ENCODE measurements around the gene WNT11. TPM values are rescaled to one million over a fixed set of nuclear protein-coding genes. Genes with fewer than 3 reads are reported as not detected.

The WNT11 gene
- total RNA-seq, 2 experiments from 2014 or later, result 0.20 TPM; not detected in 1

DNA sequence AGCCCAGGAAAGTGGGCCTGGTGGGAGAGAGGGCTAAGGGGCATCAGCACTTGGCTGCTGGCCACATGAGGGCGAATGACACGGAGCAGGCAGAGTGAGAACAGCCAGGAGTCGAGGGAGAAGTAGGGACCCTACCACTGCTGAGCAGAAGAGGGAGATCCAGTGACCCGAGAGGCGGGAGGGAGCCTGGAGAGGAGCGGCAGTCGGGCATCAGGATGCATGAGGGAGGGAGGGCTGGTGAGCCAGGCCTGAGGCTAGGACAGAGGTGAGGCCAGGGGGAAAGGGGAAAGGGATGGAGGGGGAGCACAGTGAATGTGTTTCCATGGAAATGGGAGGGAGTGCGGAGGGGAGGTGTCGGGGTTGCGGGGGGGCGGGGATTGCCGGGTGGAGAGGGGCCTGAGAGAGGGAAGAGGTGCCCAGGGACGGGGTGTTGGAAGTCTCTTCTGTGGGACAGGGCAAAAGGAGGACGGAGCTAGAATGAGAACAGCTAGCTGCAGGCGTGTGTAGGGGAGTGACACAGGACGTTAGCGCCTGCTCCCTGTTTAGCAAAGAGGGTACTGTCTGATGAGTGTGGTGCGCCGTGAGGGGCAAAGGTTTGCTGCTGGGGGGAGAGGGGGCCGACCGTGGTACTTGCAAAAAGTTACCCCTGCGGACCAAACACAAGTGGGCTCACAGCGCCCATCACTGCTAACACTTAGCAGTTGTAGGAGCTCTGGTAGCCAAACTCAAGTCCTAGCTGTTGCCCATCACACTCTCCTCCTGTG is 37.1 kb upstream of the WNT11 start:
- H3K4me1 Mint-ChIP-seq, result no peaks in the 10 kb centered on the region
- H3K9me3 Mint-ChIP-seq, result no peaks in the 10 kb centered on the region
- no peaks in the 10 kb centered on the region for H3K36me3 Mint-ChIP-seq (ENCODE audit: low read depth)
- DNase-seq, result no peak
- CTCF ChIA-PET, result interaction anchor here (1.3 kb wide), 1 partner anchor 36 kb away, joined by 3 read pairs; no protein-coding TSS in a partner anchor
- POLR2A ChIA-PET, result no interaction called here
- H3K27me3 Mint-ChIP-seq, result peaks cover 8% of the 10 kb centered on the region
- no peak overlapping the region for H3K27ac Mint-ChIP-seq
- no peak overlapping the region for H3K4me3 Mint-ChIP-seq

DNA sequence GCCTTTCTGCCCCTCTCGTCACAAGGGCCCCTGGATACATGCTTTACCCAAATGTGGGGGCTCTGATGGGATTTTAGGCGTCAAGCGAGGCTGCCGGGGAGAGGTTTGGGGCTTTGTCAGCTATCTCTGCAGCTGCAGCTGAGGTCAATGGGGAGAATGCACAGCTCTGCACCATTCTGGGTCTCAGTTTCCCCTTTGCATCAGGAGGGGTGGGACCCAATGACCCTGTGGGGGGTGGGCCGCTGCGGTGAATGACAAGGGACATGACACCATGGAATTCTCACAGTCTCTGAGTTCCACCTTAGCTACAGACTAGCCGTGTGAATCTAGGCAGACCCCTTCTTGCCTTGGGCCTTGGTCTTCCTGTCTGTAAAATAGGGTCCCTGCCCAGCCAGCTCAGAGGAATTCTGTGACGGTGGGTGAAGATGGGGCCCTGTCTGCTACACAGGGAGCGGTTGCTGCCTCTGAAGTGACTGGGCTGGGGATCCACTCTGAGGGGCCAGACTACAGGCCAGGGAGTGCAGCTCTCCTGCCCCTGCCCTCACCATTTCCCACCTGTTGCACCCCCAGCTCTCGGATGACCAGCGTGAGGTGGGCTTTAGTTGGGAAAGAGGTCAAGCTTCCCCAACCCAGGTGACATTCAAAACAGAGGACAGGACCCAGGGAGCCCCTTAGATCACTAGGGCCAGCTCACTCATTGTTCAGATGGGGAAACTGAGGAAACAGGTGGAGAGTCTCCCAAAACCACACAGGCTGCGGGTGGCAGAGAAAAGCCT is 35.9 kb upstream of the WNT11 start:
- Mint-ChIP-seq H3K27me3 (peaks cover 16% of the 10 kb centered on the region), H3K4me3 (no peak overlapping the region), H3K9me3 (no peaks in the 10 kb centered on the region), H3K4me1 (no peaks in the 10 kb centered on the region), H3K27ac (no peak overlapping the region), H3K36me3 (ENCODE audit: low read depth) (no peaks in the 10 kb centered on the region)
- ChIA-PET CTCF (interaction anchor here (0.6 to 1.0 kb wide), 2 partner anchors 35 to 805 kb away, joined by 3 to 4 read pairs; no protein-coding TSS in a partner anchor), POLR2A (no interaction called here)
- no peak for DNase-seq

DNA sequence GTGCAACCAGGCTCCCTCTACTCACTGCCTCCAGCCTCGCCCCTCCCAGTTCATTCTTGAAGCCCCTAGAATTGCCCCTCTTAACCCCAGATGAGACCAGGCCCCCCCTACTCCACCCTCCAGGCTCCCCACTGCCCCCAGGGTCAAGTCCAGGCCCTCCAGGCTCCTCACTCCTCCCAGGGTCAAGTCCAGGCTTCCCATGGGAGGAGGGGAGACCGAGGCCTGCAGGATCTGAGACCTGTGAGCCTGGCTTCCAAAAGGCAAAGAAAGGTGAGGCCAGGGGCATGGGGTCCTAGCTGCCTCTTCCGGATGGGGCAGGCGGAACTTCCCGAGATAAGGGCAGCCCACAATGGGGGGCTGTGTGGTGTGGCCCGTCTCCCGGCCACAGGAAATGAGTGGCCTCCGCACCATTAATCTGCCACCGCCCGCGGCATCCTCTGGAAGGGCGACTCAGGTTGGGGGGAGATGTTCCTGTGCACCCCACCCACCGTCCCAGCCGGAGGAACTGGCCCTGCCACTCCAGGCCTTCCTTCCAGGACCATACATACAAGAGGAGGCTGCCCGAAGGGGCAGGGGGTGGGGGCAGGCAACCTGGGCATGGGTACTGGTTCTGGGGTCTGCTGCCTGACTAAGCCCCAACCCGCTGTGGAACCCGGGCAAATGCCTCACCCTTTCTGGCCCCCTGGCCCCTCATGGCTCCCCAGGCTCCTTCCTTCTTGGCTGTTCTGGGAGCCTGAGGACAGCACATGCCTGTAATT is 35.1 kb upstream of the WNT11 start:
- POLR2A ChIA-PET, result no interaction called here
- CTCF ChIA-PET, result interaction anchor here (0.6 to 1.0 kb wide), 2 partner anchors 34 to 806 kb away, joined by 3 to 4 read pairs; no protein-coding TSS in a partner anchor
- no peak overlapping the region for H3K4me3 Mint-ChIP-seq

DNA sequence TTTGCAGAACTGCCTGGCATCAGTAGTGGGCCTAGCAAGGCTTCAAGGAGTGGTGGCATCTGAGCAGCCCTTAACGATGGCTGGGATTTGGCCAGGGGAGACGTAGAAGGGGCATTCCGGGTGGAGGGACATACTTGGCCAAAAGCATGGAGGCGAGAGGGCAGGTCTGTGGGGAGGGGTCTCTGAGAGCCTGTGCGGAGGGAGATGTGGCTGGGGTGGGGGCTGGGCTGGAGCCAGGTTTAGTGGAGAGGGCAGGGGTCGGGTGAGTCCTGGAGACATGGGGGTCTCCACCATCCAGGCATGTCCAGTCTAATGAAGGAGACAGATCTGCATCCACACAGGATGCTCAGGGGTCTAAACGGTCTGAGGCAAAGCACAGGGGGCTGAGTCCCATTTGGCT is 34.4 kb upstream of the WNT11 start:
- H3K27ac Mint-ChIP-seq, result no peak overlapping the region
- ChIA-PET POLR2A (interaction anchor here (0.9 kb wide), 1 partner anchor 62 kb away, joined by 3 read pairs; no protein-coding TSS in a partner anchor), CTCF (interaction anchor here (1.9 kb wide), 1 partner anchor 33 kb away, joined by 10 read pairs; no protein-coding TSS in a partner anchor)
- H3K9me3 Mint-ChIP-seq, result no peaks in the 10 kb centered on the region
- H3K4me3 Mint-ChIP-seq, result no peak overlapping the region
- H3K36me3 Mint-ChIP-seq (ENCODE audit: low read depth), result no peaks in the 10 kb centered on the region
- peaks cover 32% of the 10 kb centered on the region for H3K27me3 Mint-ChIP-seq
- no peak for DNase-seq
- H3K4me1 Mint-ChIP-seq, result peaks cover 7% of the 10 kb centered on the region

More for the DNA sequence above, 35.1 kb upstream of the WNT11 start:
- Mint-ChIP-seq H3K36me3 (ENCODE audit: low read depth) (no peaks in the 10 kb centered on the region), H3K9me3 (no peaks in the 10 kb centered on the region), H3K27ac (no peak overlapping the region), H3K4me1 (peaks cover 2% of the 10 kb centered on the region), H3K27me3 (peaks cover 24% of the 10 kb centered on the region)
- no peak for DNase-seq

DNA sequence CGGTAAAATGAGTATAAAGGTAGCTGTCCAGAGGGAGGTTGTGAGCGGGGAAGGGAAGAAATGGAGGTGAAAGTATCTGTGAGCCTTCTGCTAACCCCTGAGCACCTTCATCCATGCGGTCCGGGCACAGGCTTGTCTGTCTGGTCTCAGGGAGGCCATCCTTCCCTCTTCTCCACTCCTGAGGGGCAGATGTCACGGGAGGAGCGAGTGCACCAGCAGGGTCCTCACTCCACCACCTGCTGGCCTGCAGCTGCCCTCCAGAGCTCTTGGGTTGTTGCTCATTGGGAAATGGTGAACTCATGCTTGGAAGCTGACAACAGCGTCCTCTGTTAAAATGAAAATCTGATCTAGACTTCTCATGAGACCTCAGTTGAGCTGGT is 33.8 kb upstream of the WNT11 start:
- no peak for DNase-seq
- Mint-ChIP-seq H3K27ac (no peak overlapping the region), H3K27me3 (peaks cover 37% of the 10 kb centered on the region), H3K4me3 (no peak overlapping the region), H3K4me1 (peaks cover 12% of the 10 kb centered on the region), H3K36me3 (ENCODE audit: low read depth) (peaks cover 4% of the 10 kb centered on the region), H3K9me3 (no peaks in the 10 kb centered on the region)
- ChIA-PET CTCF (interaction anchor here (1.9 kb wide), 1 partner anchor 32 kb away, joined by 10 read pairs; no protein-coding TSS in a partner anchor), POLR2A (interaction anchor here (0.9 to 1.0 kb wide), 2 partner anchors 33 to 63 kb away, joined by 3 read pairs; no protein-coding TSS in a partner anchor)

DNA sequence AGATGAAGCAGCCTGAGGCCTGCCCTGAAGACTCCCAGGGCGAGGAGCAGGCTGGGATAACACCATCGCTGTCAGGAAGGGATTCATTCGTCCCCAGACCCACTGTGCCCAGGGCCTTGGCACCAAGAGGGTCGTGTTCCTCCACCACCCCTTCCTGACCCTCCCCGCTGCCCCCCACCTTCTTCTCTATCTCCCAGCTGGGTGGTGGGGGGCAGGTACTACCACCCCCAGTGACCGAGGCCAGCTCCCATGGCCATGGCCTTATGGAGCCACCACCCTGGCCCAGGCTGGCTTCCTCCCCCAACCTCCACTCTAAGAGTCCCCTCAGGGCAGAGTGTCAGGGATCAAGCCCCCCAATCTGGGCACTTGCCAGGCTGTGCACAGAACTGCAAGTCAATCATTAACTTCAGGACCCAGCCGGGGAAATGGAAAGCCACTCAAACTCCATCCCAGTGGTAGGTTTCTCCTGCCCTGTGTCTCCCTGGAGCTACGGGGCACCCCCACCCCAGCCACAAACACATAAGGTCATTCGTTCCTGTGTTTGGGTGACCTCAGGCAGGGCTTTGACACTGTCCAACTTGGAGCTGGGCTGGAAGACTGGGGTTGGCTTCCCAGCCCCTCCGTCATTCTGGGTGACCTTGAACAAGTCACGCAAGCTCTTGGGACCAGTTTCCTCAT is 33.3 kb upstream of the WNT11 start:
- Mint-ChIP-seq H3K36me3 (ENCODE audit: low read depth) (peaks cover 5% of the 10 kb centered on the region), H3K4me1 (peaks cover 16% of the 10 kb centered on the region), H3K9me3 (no peaks in the 10 kb centered on the region), H3K27me3 (peaks cover 37% of the 10 kb centered on the region), H3K4me3 (no peak overlapping the region), H3K27ac (no peak overlapping the region)
- ChIA-PET POLR2A (interaction anchor here (0.9 to 1.0 kb wide), 2 partner anchors 32 to 63 kb away, joined by 3 read pairs; no protein-coding TSS in a partner anchor), CTCF (interaction anchor here (1.9 kb wide), 1 partner anchor 32 kb away, joined by 10 read pairs; no protein-coding TSS in a partner anchor)
- no peak for DNase-seq

DNA sequence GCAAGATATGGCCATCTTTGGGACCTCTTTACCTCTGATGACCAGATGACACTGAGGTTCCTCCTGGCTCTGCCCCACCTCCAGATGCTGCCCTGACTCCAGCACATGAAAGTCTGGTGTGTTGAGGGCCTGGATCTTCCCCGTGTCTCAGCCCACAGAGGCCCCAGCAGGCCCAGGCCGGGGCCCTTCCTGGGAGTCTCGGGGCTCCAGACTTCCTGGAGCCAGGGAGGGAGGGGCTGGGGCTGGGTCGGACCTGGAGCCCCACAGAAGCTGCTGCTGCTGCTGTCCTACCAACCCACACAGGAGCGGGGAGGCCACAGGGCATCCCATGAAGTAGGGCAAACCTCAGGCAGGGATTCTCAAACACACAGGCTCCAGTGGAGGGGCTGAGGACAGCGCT is 32.2 kb upstream of the WNT11 start:
- H3K4me1 Mint-ChIP-seq, result peaks cover 26% of the 10 kb centered on the region
- CTCF ChIA-PET, result no interaction called here
- POLR2A ChIA-PET, result no interaction called here
- DNase-seq, result no peak
- no peaks in the 10 kb centered on the region for H3K9me3 Mint-ChIP-seq
- no peak overlapping the region for H3K4me3 Mint-ChIP-seq
- H3K36me3 Mint-ChIP-seq (ENCODE audit: low read depth), result peaks cover 5% of the 10 kb centered on the region
- peaks cover 35% of the 10 kb centered on the region for H3K27me3 Mint-ChIP-seq
- no peak overlapping the region for H3K27ac Mint-ChIP-seq

DNA sequence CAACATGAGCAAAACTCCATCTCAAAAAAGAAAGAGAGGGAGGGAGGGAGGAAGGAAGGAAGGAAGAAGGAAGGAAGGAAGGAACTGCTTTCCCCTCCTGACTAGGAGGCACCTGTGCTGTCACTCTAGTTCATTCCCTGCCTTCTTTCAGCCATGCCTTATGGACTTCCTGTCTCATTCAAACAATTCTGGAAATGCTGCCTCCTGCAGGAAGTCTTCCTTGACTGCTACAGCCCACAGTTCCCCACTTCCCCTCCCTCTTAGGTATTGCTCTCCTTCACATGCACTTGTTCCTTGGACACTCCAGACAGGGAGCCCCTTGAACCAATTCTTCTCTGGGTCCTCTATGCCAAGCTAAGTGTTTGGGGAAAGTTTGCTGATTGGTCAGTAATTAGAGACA is 31.6 kb upstream of the WNT11 start:
- ChIA-PET CTCF (interaction anchor here (5.3 kb wide), 1 partner anchor 30 kb away, joined by 66 read pairs; no protein-coding TSS in a partner anchor), POLR2A (no interaction called here)
- Mint-ChIP-seq H3K9me3 (no peaks in the 10 kb centered on the region), H3K36me3 (ENCODE audit: low read depth) (peaks cover 5% of the 10 kb centered on the region), H3K27me3 (peaks cover 35% of the 10 kb centered on the region), H3K27ac (no peak overlapping the region), H3K4me3 (no peak overlapping the region), H3K4me1 (peaks cover 32% of the 10 kb centered on the region)
- DNase-seq, result no peak

DNA sequence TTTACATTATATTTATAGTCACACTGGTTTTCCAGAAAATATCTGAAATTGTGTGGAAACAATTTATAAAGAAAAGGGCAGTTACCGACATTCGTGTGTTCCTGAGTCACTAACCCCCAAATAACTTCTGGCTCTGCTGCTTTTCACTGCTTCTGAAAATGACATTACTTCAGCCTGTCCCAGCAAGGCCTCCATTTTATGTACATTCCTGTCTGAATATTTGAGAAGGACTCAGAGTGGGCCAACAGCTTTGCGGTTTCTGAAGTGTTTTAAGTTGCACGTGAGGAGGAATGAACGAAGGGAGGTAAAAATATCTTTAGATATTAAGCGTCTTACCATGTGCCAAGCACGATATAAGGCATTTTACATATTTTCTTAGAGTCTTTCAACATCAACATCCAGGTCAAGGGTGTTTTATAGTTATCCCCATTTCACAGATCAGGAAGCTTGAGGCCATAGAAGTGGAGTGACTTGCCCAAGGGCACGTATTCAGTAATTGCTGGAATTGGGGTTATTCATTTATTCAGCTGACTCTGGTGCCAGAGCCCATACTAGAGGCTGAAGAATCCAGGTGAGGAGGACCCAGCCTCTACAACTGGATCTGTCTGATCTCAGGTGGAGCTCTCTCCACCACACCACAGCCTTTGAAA is 30.8 kb upstream of the WNT11 start:
- Mint-ChIP-seq H3K27ac (no peak overlapping the region), H3K4me1 (peaks cover 40% of the 10 kb centered on the region), H3K9me3 (no peaks in the 10 kb centered on the region), H3K36me3 (ENCODE audit: low read depth) (peaks cover 5% of the 10 kb centered on the region), H3K4me3 (no peak overlapping the region), H3K27me3 (peaks cover 35% of the 10 kb centered on the region)
- CTCF ChIA-PET, result interaction anchor here (5.3 kb wide), 1 partner anchor 29 kb away, joined by 66 read pairs; no protein-coding TSS in a partner anchor
- DNase-seq, result no peak
- POLR2A ChIA-PET, result interaction anchor here (1.7 kb wide), 1 partner anchor 30 kb away, joined by 4 read pairs; no protein-coding TSS in a partner anchor

DNA sequence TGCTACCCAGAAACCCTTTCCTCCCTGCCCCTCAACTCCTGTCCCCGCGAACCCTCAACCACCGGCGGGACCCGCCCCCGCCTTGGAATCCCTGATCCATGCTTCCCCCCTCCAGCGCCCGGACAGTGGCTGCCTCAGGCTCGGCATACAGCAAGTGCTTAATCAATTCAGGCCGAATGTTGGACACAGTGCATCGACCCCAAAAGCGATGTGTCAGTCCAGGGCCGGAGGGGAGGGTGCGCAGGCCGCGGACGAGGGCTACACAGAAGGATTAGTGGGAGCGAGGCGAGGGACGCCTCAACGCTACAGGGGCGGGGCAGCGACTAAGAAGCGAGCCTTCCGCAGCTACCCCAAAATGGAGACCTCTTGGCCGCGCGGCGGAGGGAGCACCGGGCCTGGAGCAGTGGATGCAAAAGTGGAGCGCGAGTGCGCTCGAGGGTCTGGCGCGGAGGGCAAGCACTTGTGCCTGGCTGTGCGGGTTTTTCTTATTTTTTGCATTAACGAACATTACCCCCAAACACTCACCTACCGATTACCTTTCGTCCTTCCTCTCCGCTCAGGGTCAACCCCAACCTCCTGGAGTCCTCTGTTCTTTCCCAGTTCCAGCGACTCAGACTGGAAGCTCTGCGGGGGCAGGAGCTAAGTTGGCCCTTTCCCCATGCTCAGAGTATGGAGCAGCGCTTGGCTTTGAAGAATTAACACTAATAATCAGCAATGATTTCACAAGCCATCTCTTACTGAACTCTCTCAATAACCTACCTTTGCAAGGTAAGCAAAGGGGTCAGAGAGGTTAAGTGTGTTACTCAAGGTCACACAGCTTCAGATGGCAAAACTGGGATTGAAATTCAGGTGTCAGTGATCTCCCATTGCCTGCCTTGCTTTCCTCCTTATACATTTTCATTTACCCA is 30.0 kb upstream of the WNT11 start:
- peaks cover 48% of the 10 kb centered on the region for H3K4me1 Mint-ChIP-seq
- POLR2A ChIA-PET, result interaction anchor here (1.0 to 2.4 kb wide), 4 partner anchors 10 to 86 kb away, joined by 3 to 12 read pairs (median 4); no protein-coding TSS in a partner anchor
- CTCF ChIA-PET, result interaction anchor here (5.3 kb wide), 1 partner anchor 28 kb away, joined by 66 read pairs; no protein-coding TSS in a partner anchor

More for the DNA sequence above, 30.0 kb upstream of the WNT11 start:
- Mint-ChIP-seq H3K27ac (peak overlapping the region; percentile 88), H3K27me3 (peaks cover 35% of the 10 kb centered on the region), H3K36me3 (ENCODE audit: low read depth) (peaks cover 5% of the 10 kb centered on the region), H3K4me3 (peak overlapping the region; percentile 88), H3K9me3 (no peaks in the 10 kb centered on the region)
- DNase-seq, result no peak

Measured in activated CD4-positive, alpha-beta memory T cell treated with anti-CD3 and anti-CD28 coated beads, Interleukin-2, amount 10 ng/mL, durations not matched to agents 7 days and 5 days (primary cell).